ENCODE results near the gene COX15.
"Not testable (repeated sequence)": the region's sequence is repeated elsewhere in the genome, so short reads cannot be mapped to it uniquely, and the experiment has no call there.

The COX15 gene

GRCh38 chr10:99734111-99734510, 2.2 kb upstream of the COX15 start:
- H3K27me3 ChIP-seq (ENCODE audit: control insufficient read depth in 1 of 2, insufficient read depth in 1 of 2, low read length in 2 of 2); H2AK5ac ChIP-seq (ENCODE audit: low read length, severe bottlenecking); H4K91ac ChIP-seq (ENCODE audit: low read length); H3K23ac ChIP-seq (ENCODE audit: low read length in 2 of 2); H4K8ac ChIP-seq (ENCODE audit: low read length); H2BK120ac ChIP-seq (ENCODE audit: low read depth, low read length); H2BK12ac ChIP-seq (ENCODE audit: low read length in 2 of 2); H3K27ac ChIP-seq (ENCODE audit: low read length, poor library complexity, severe bottlenecking); H2BK15ac ChIP-seq (ENCODE audit: low read depth, poor library complexity, severe bottlenecking); H3K4ac ChIP-seq (ENCODE audit: low read depth in 1 of 2, low read length in 2 of 2); H3K18ac ChIP-seq (ENCODE audit: low read depth in 1 of 2, low read length in 2 of 2); H3K14ac ChIP-seq (ENCODE audit: low read length in 2 of 2); H2AFZ ChIP-seq (ENCODE audit: low read depth, low read length); DNase-seq; H3K9me3 ChIP-seq (ENCODE audit: control insufficient read depth, low read length); H3K4me2 ChIP-seq (ENCODE audit: low read length, poor library complexity, severe bottlenecking); H2BK5ac ChIP-seq (ENCODE audit: low read depth, low read length, poor library complexity, severe bottlenecking): not testable (repeated sequence)
- peak overlapping the region; percentile 98 for H3K9ac ChIP-seq (ENCODE audit: low read length)
- H3K36me3 ChIP-seq (ENCODE audit: control insufficient read depth in 1 of 2, insufficient read depth in 2 of 2, low read depth in 1 of 2, low read length in 2 of 2), result peaks cover 7 to 44% of the 10 kb centered on the region in 2 experiments
- peaks cover 15% of the 10 kb centered on the region for H3K79me1 ChIP-seq (replicated peaks; ENCODE audit: low read length, poor library complexity, severe bottlenecking)
- WGBS, result 99% methylated on average over 7 of the region's 10 CpGs
- peak overlapping the region in 1 of 2 experiments; percentile 98 for H3K4me3 ChIP-seq (ENCODE audit: insufficient read depth in 1 of 2, low read depth in 1 of 2, low read length in 2 of 2)
- H3K4me1 ChIP-seq (ENCODE audit: control insufficient read depth, insufficient read depth, low read depth, low read length), result peaks cover 11% of the 10 kb centered on the region

GRCh38 chr10:99733366-99733765, 1.4 kb upstream of the COX15 start:
- H2AFZ ChIP-seq (ENCODE audit: low read depth, low read length), result no peak overlapping the region
- 97% methylated on average over 8 of the region's 8 CpGs for WGBS

GRCh38 chr10:99731306-99732032, 458 bp downstream of the COX15 start:
- H2BK5ac ChIP-seq (ENCODE audit: low read depth, low read length, poor library complexity, severe bottlenecking), result peak overlapping the region; percentile 11
- peak overlapping the region; percentile 92 to 98 for H3K4me3 ChIP-seq (ENCODE audit: insufficient read depth in 1 of 2, low read depth in 1 of 2, low read length in 2 of 2)
- peak overlapping the region; percentile 89 for H2AK5ac ChIP-seq (ENCODE audit: low read length, severe bottlenecking)
- H3K27ac ChIP-seq (ENCODE audit: low read length, poor library complexity, severe bottlenecking), result peak overlapping the region; percentile 87
- H3K79me1 ChIP-seq (replicated peaks; ENCODE audit: low read length, poor library complexity, severe bottlenecking), result peaks cover 20% of the 10 kb centered on the region
- peaks cover 11% of the 10 kb centered on the region for H3K4me1 ChIP-seq (ENCODE audit: control insufficient read depth, insufficient read depth, low read depth, low read length)
- peak overlapping the region; percentile 82 for H2BK120ac ChIP-seq (ENCODE audit: low read depth, low read length)
- H3K4ac ChIP-seq (ENCODE audit: low read depth in 1 of 2, low read length in 2 of 2), result peak overlapping the region; percentile 92
- H3K36me3 ChIP-seq (ENCODE audit: control insufficient read depth in 1 of 2, insufficient read depth in 2 of 2, low read depth in 1 of 2, low read length in 2 of 2), result peaks cover 11 to 44% of the 10 kb centered on the region in 2 experiments
- no peaks in the 10 kb centered on the region for H3K9me3 ChIP-seq (ENCODE audit: control insufficient read depth, low read length)
- DNase-seq, result peak; percentile 9
- peak overlapping the region; percentile 97 for H4K8ac ChIP-seq (ENCODE audit: low read length)
- no peak overlapping the region for H2BK12ac ChIP-seq (ENCODE audit: low read length in 2 of 2)
- peak overlapping the region in 1 of 2 experiments; percentile 90 for H3K23ac ChIP-seq (ENCODE audit: low read length in 2 of 2)
- peak overlapping the region; percentile 98 for H3K9ac ChIP-seq (ENCODE audit: low read length)
- peak overlapping the region; percentile 49 for H3K4me2 ChIP-seq (ENCODE audit: low read length, poor library complexity, severe bottlenecking)
- WGBS, result 9% methylated on average over 16 of the region's 16 CpGs
- no peaks in the 10 kb centered on the region for H3K27me3 ChIP-seq (ENCODE audit: control insufficient read depth in 1 of 2, insufficient read depth in 1 of 2, low read length in 2 of 2)
- peak overlapping the region; percentile 83 to 96 for H3K18ac ChIP-seq (ENCODE audit: low read depth in 1 of 2, low read length in 2 of 2)
- H2AFZ ChIP-seq (ENCODE audit: low read depth, low read length), result peak overlapping the region; percentile 85
- peak overlapping the region in 1 of 2 experiments; percentile 97 for H3K14ac ChIP-seq (ENCODE audit: low read length in 2 of 2)
- peak overlapping the region; percentile 74 for H4K91ac ChIP-seq (ENCODE audit: low read length)
- H2BK15ac ChIP-seq (ENCODE audit: low read depth, poor library complexity, severe bottlenecking), result peak overlapping the region; percentile 29

More at GRCh38 chr10:99733366-99733765, 1.4 kb upstream of the COX15 start:
- Histone ChIP-seq H3K9me3 (ENCODE audit: control insufficient read depth, low read length) (no peaks in the 10 kb centered on the region), H2BK15ac (ENCODE audit: low read depth, poor library complexity, severe bottlenecking) (no peak overlapping the region), H2BK5ac (ENCODE audit: low read depth, low read length, poor library complexity, severe bottlenecking) (no peak overlapping the region), H2BK12ac (ENCODE audit: low read length in 2 of 2) (no peak overlapping the region), H3K27me3 (ENCODE audit: control insufficient read depth in 1 of 2, insufficient read depth in 1 of 2, low read length in 2 of 2) (no peaks in the 10 kb centered on the region), H3K14ac (ENCODE audit: low read length in 2 of 2) (no peak overlapping the region), H3K9ac (ENCODE audit: low read length) (peak overlapping the region; percentile 98), H4K91ac (ENCODE audit: low read length) (no peak overlapping the region), H2BK120ac (ENCODE audit: low read depth, low read length) (no peak overlapping the region), H4K8ac (ENCODE audit: low read length) (no peak overlapping the region), H2AK5ac (ENCODE audit: low read length, severe bottlenecking) (no peak overlapping the region), H3K23ac (ENCODE audit: low read length in 2 of 2) (no peak overlapping the region), H3K36me3 (ENCODE audit: control insufficient read depth in 1 of 2, insufficient read depth in 2 of 2, low read depth in 1 of 2, low read length in 2 of 2) (peaks cover 9 to 43% of the 10 kb centered on the region in 2 experiments), H3K18ac (ENCODE audit: low read depth in 1 of 2, low read length in 2 of 2) (no peak overlapping the region), H3K4me2 (ENCODE audit: low read length, poor library complexity, severe bottlenecking) (no peak overlapping the region), H3K27ac (ENCODE audit: low read length, poor library complexity, severe bottlenecking) (no peak overlapping the region), H3K4me3 (ENCODE audit: insufficient read depth in 1 of 2, low read depth in 1 of 2, low read length in 2 of 2) (peak overlapping the region in 1 of 2 experiments; percentile 98), H3K79me1 (replicated peaks; ENCODE audit: low read length, poor library complexity, severe bottlenecking) (peaks cover 15% of the 10 kb centered on the region), H3K4me1 (ENCODE audit: control insufficient read depth, insufficient read depth, low read depth, low read length) (peaks cover 11% of the 10 kb centered on the region), H3K4ac (ENCODE audit: low read depth in 1 of 2, low read length in 2 of 2) (no peak overlapping the region)
- no peak for DNase-seq

GRCh38 chr10:99730026-99730425, 1.9 kb downstream of the COX15 start:
- no peak overlapping the region for H3K9ac ChIP-seq (ENCODE audit: low read length)
- no peak overlapping the region for H3K23ac ChIP-seq (ENCODE audit: low read length in 2 of 2)
- H2AK5ac ChIP-seq (ENCODE audit: low read length, severe bottlenecking), result no peak overlapping the region
- H3K18ac ChIP-seq (ENCODE audit: low read depth in 1 of 2, low read length in 2 of 2), result no peak overlapping the region
- WGBS, result 90% methylated on average over 1 of the region's 1 CpG
- peak; percentile 45 for DNase-seq
- no peak overlapping the region for H2BK15ac ChIP-seq (ENCODE audit: low read depth, poor library complexity, severe bottlenecking)
- H3K27ac ChIP-seq (ENCODE audit: low read length, poor library complexity, severe bottlenecking), result peak overlapping the region; percentile 56
- peaks cover 11% of the 10 kb centered on the region for H3K4me1 ChIP-seq (ENCODE audit: control insufficient read depth, insufficient read depth, low read depth, low read length)
- no peak overlapping the region for H2BK120ac ChIP-seq (ENCODE audit: low read depth, low read length)
- no peak overlapping the region for H2BK5ac ChIP-seq (ENCODE audit: low read depth, low read length, poor library complexity, severe bottlenecking)
- no peak overlapping the region for H2BK12ac ChIP-seq (ENCODE audit: low read length in 2 of 2)
- H3K79me1 ChIP-seq (replicated peaks; ENCODE audit: low read length, poor library complexity, severe bottlenecking), result peaks cover 18% of the 10 kb centered on the region
- H3K9me3 ChIP-seq (ENCODE audit: control insufficient read depth, low read length), result no peaks in the 10 kb centered on the region
- H3K27me3 ChIP-seq (ENCODE audit: control insufficient read depth in 1 of 2, insufficient read depth in 1 of 2, low read length in 2 of 2), result no peaks in the 10 kb centered on the region
- no peak overlapping the region for H3K4ac ChIP-seq (ENCODE audit: low read depth in 1 of 2, low read length in 2 of 2)
- no peak overlapping the region for H2AFZ ChIP-seq (ENCODE audit: low read depth, low read length)
- H4K91ac ChIP-seq (ENCODE audit: low read length), result no peak overlapping the region
- H3K14ac ChIP-seq (ENCODE audit: low read length in 2 of 2), result no peak overlapping the region
- peaks cover 15 to 50% of the 10 kb centered on the region in 2 experiments for H3K36me3 ChIP-seq (ENCODE audit: control insufficient read depth in 1 of 2, insufficient read depth in 2 of 2, low read depth in 1 of 2, low read length in 2 of 2)
- H3K4me3 ChIP-seq (ENCODE audit: insufficient read depth in 1 of 2, low read depth in 1 of 2, low read length in 2 of 2), result no peak overlapping the region
- H4K8ac ChIP-seq (ENCODE audit: low read length), result no peak overlapping the region
- H3K4me2 ChIP-seq (ENCODE audit: low read length, poor library complexity, severe bottlenecking), result no peak overlapping the region
